Neutrophil (primary cell): Measurements from ENCODE around the gene MUSTN1.

ENCODE experiments used
- H3K27ac ChIP-seq: fragments of 200-600 bp; sonication (generic); 2 replicates; pipeline ENCODE4 v1.5.1; 2016; ENCODE audit warnings: mild to moderate bottlenecking, moderate library complexity
- H3K27me3 ChIP-seq: fragments of 200-600 bp; sonication (generic); 2 replicates; pipeline ENCODE4 v1.6.0; 2016; ENCODE audit warnings: mild to moderate bottlenecking
- H3K36me3 ChIP-seq: fragments of 200-600 bp; sonication (generic); 2 replicates; pipeline ENCODE4 v1.5.1; 2017
- H3K4me1 ChIP-seq, 2 experiments: fragments of 200-600 bp in 1 of 2; sonication (generic) in 1 of 2; 1 replicate in 1 of 2; 2 replicates in 1 of 2; pipeline versions ENCODE4 v1.5.1 to v1.6.1; 2013 to 2016; ENCODE audit warnings: low read depth in 1 of 2, low read length in 1 of 2, mild to moderate bottlenecking in 1 of 2, moderate library complexity in 1 of 2; ENCODE audit not compliant: control insufficient read depth in 1 of 2, insufficient read depth in 1 of 2
- H3K4me3 ChIP-seq, 2 experiments: fragments of 200-600 bp in 1 of 2; sonication (generic) in 1 of 2; 1 replicate in 1 of 2; 2 replicates in 1 of 2; pipeline ENCODE4 v1.5.1; 2013 to 2016; ENCODE audit warnings: low read depth in 1 of 2, low read length in 1 of 2, mild to moderate bottlenecking in 1 of 2, moderate library complexity in 1 of 2
- H3K9me3 ChIP-seq: fragments of 200-600 bp; sonication (generic); 2 replicates; pipeline ENCODE4 v1.5.1; 2016
- TF ChIP-seq, protein P1 (sequence below): fragments of 200-600 bp; sonication (generic); IDR thresholded peaks from 2 replicates; pipeline ENCODE4 v1.5.1; 2016; ENCODE audit warnings: antibody characterized with exemption

MUSTN1 gene

DNA sequence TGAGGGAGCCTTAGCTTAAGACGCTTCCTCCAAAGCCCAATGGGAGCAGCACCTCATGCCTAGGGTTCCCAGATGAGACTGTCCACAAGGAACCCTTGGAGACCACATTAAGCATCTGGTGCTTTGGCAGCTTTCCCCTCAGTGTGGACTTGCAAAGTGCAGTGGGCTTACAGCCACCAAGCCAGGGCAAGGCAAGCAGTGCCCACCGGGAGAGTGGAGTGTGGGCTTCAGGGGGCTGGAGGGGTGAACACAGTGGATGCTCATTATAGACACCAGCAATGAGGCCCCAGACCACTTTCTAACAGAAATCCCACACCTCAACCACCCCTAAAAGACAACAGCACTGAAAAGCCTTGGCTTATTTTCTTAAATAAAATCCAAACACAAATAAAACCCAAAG is 9.1 kb upstream of the MUSTN1 start:
- Histone ChIP-seq H3K4me3 (no peak overlapping the region), H3K36me3 (peaks cover 47% of the 10 kb centered on the region), H3K27ac (peak overlapping the region; percentile 85), H3K4me1 (peaks cover 55 to 56% of the 10 kb centered on the region in 2 experiments), H3K27me3 (no peaks in the 10 kb centered on the region), H3K9me3 (no peaks in the 10 kb centered on the region)
- TF ChIP-seq, protein P1, sequence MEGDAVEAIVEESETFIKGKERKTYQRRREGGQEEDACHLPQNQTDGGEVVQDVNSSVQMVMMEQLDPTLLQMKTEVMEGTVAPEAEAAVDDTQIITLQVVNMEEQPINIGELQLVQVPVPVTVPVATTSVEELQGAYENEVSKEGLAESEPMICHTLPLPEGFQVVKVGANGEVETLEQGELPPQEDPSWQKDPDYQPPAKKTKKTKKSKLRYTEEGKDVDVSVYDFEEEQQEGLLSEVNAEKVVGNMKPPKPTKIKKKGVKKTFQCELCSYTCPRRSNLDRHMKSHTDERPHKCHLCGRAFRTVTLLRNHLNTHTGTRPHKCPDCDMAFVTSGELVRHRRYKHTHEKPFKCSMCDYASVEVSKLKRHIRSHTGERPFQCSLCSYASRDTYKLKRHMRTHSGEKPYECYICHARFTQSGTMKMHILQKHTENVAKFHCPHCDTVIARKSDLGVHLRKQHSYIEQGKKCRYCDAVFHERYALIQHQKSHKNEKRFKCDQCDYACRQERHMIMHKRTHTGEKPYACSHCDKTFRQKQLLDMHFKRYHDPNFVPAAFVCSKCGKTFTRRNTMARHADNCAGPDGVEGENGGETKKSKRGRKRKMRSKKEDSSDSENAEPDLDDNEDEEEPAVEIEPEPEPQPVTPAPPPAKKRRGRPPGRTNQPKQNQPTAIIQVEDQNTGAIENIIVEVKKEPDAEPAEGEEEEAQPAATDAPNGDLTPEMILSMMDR: no peak

DNA sequence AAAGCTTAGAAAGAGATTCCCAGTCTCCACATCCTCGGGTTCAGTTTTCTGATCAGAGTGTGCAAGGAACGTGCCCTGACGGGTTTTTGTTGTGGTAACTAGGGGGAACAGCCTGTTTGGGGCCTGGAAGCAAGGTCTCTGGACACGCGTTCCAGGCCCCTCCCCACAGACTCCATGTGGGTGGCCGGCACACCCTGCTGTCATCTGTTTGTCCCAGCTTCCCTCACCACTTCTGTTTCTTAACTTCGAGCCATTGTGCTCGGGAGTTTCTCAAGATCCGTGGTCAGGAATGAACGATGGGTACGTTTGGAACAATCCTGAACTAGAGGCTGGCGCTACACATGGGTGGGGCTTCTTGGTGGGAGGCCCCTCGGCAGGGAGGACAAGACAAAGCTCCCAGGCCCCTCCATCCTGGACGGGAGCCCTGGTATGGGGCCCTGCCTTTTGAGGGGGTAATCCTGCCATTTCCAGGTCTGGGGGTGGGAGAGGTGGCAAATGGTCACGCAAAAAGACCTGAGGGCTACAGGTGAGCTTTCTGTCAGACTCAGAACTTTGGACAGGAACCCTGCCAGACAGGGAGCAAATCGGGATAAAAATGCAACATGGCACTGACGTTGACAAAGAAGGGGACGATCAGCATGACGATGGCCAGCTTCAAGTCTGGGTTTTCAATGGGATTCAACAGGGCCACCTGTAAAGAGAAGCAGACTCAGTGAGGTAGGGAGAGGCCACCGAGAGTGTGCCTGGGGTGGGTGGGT is 8.5 kb upstream of the MUSTN1 start:
- H3K9me3 ChIP-seq: no peaks in the 10 kb centered on the region
- H3K4me1 ChIP-seq: peaks cover 55 to 56% of the 10 kb centered on the region in 2 experiments
- peak overlapping the region; percentile 85 for H3K27ac ChIP-seq
- H3K4me3 ChIP-seq: no peak overlapping the region
- TF ChIP-seq, protein P1: no peak
- H3K27me3 ChIP-seq: no peaks in the 10 kb centered on the region
- peaks cover 47% of the 10 kb centered on the region for H3K36me3 ChIP-seq

DNA sequence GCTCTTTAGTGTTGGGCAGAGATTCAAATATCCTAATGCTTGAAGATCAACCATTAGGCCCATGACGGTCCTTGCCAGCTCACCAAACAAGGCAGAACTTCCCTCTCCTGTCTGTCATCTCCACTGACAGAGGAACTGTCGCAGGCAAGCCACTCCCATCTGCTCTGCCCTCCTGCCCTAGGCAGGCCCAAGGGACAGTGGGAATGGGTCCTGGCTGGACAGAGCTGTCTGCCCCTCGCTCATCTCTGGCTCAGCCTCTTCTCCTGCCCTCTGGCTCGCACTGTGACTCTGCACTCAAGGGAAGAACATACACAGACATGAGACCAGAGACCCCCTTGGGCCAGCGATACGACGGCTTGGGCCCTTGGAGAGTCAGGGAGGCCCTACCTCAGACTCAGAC is 7.6 kb upstream of the MUSTN1 start:
- H3K36me3 ChIP-seq: peaks cover 47% of the 10 kb centered on the region
- no peaks in the 10 kb centered on the region for H3K27me3 ChIP-seq
- TF ChIP-seq, protein P1: no peak

DNA sequence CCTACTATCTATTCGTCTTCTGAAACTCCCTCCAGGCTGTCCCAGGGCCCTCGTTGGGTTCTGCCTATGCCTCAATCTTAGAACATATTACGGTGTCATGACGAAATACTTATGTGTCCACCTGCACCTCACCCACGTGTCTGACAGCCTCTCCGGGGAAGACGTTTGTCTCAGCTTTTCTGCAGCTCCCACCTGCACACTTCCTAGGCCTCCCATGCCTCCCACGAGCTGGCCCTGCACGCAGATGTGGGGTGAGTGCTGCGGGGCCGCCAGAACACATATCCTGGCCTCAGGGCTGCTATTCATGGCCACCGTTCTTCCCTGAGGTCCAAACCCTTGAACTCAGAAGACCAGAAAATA is 7.1 kb upstream of the MUSTN1 start:
- Histone ChIP-seq H3K9me3 (no peaks in the 10 kb centered on the region), H3K36me3 (peaks cover 48% of the 10 kb centered on the region), H3K27ac (peak overlapping the region; percentile 85), H3K4me1 (peaks cover 54 to 55% of the 10 kb centered on the region in 2 experiments), H3K27me3 (no peaks in the 10 kb centered on the region), H3K4me3 (no peak overlapping the region)
- TF ChIP-seq, protein P1: no peak

More for the DNA sequence above, 7.6 kb upstream of the MUSTN1 start:
- peak overlapping the region; percentile 85 for H3K27ac ChIP-seq
- no peak overlapping the region for H3K4me3 ChIP-seq
- H3K4me1 ChIP-seq: peaks cover 55 to 56% of the 10 kb centered on the region in 2 experiments
- H3K9me3 ChIP-seq: no peaks in the 10 kb centered on the region

DNA sequence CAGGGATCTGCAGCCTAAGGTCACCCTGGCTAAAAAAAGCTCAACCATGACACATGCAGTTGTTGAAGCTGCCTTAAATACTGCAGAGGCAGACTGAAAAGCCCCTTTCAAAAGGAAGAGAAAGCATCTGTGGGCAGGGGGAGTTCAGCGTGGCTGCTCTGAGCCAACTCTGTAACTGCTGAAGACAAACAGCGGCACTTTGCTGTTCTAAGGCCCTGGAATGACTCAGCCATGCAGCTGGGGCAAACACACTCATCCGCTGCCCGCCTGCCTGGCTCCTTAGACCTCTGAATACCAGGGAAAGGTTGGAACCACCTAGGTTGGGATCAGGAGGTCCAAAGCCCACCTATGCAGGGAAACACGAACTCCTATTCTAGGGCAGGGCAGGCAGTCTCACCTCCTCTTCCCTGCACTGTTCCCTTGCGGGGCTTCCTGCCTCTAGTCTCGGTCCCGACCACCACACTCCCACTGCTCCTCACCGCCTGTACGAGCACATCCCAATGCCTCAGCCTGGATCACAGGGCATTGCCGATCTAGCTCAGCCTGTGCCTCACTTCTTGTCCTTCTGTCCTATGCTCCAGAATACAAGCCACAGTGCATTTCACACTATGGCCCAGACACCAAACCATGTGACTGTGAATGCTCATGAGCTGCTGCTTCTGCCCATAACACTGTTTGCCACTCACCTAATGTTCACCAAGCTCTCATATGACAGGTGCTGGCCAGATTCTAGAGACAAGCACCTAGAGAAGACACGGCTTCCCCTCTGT is 6.6 kb upstream of the MUSTN1 start:
- TF ChIP-seq, protein P1: no peak
- Histone ChIP-seq H3K27ac (peak overlapping the region; percentile 85), H3K4me1 (peaks cover 49% of the 10 kb centered on the region in 2 experiments)

More for the DNA sequence above, 6.6 kb upstream of the MUSTN1 start:
- Histone ChIP-seq H3K4me3 (no peak overlapping the region), H3K9me3 (no peaks in the 10 kb centered on the region), H3K27me3 (no peaks in the 10 kb centered on the region), H3K36me3 (peaks cover 54% of the 10 kb centered on the region)
